Measurements from ENCODE around the gene MAD1L1.

Gene MAD1L1

DNA sequence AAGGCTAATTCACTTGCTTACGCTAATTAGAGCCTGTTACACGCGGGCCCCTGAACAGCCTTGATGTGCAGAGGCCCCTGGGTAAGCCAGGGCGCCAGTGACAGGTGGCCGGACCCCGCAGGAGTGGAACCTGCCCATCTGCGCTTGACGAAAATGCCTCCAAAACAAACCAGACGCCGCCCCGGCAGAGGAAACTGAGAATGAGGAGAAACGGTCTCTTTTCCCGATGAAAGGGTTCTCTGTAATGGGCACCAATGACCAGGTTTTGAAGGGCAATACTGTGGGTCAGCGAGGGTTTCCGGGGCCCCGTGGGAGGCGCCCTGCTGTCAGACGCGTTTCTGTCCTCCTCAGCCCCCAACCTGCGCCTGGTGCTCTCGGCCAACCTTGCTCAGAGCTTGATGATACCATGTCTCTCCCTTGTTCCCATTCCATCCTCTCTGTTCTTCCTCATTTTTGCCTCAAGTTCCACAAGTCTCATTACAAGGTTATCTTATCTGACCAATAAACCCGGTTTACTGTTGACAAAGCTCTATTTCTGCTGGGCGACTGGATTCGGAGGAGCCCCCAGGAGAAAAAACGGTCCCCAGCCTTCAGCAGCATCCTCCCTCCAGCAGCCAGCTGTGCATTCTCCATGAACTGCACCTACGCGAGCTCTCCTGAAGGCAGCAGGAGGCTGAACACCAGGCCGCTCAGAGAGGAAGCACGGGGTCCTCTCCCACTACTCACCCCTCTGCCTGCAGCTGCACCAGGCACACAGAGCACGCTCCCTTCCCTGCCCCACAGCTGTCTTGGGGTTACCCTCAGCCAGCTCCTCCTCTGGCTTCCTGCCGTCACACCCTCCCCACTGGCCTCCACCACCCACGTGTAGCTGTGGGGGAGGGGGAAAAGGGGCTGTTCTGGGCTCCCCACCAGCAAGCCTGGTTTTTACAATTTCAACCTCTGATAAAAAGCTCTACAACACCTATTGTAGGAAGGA, 202.0 kb downstream of the MAD1L1 start:
- DNase-seq (ENCODE audit: low read depth) = no peak

DNA sequence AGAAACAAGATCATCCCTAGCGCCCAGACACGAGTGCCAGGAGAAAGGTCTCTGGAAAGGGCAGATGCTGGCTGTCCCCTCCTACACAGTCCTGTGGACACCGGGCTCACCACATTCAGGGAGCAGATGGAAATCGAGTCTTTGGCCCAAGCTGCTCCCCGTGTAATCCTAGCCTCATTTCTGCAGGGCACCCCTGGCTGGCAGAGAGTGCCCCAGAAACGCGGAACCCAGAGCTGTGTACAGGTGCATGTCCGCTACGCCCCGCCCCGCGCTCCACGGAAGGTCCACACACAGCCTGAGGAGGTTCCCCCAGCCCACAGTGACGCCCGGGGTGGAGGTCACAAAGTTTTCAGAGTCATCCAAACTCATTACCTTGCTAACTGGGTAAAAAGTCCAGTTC, 202.8 kb downstream of the MAD1L1 start:
- no peak for DNase-seq (ENCODE audit: low read depth)

DNA sequence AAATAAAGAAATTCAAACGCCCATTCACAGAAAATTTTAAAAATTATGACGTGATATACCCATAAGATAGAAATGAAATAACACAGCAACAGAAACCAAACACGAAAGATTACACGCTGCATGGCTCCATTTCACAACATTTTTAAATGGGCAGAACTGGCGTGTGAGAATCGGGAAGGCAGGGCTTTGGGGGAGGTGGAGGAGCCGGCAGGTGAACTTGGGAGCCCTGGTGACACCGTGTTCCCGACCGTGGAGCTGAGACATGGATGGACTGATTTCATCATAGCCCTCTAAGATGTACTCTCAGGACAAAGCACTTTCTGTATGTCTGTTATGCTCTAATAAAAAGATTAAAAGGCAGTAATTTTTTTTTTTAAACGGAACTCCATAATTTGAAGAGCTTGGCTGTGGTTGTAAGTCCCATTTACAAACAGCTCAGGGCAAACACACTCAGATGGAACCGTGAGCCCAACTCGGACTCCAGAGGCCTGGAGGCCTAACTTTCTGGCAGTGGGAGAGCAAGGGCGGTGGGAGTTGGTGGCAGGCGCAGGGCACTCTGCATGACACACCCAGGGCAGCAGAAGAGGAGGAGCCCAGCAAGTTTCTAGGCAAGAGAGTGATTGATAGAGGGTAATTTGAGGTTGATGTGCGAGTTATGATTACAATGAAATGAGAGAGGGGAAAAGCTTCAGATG, 203.4 kb downstream of the MAD1L1 start:
- DNase-seq (ENCODE audit: low read depth) = no peak

- no peak for DNase-seq (ENCODE audit: low read depth)
These were observed 204.0 kb downstream of the MAD1L1 start for GRCh38 chr7:2028733-2029132.

DNA sequence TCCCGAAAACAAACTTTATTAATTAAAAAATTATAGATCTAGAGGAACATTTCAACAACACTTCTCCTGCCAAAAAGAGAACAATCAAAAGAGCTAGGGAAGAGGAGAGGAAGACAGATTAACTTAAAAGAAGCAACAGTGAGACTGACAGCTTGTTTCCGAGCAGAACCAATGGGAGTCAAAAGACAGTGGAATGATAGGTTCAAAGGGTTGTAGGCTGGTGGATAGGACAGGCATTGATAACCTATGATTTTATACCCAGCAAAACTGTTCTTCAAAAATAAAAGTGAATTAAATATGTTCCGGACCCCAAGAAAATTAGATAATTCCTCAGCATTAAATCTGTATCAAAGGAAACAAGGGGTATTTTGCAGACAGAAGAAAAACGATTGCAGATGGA, 207.6 kb downstream of the MAD1L1 start:
- no peak for DNase-seq (ENCODE audit: low read depth)

DNA sequence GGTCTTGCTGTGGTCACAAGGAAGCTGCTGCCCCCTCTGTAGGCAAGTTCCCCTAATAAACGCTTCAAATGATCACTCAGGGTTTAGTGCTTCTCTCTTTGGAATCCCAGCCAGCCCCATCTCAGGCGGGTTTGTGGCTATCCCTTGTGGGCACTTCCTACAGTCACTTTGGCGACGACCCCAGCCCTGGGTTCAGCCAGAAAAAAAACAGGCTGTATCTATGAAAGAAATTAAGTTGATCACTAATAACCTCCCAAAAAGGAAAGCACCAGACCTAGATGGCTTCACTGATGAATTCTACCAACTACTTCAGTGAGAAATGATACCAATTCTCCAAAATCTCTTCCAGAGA, 208.2 kb downstream of the MAD1L1 start:
- DNase-seq (ENCODE audit: low read depth) = no peak

GRCh38 chr7:2023877-2024566, 208.7 kb downstream of the MAD1L1 start:
- no peak for DNase-seq (ENCODE audit: low read depth)

DNA sequence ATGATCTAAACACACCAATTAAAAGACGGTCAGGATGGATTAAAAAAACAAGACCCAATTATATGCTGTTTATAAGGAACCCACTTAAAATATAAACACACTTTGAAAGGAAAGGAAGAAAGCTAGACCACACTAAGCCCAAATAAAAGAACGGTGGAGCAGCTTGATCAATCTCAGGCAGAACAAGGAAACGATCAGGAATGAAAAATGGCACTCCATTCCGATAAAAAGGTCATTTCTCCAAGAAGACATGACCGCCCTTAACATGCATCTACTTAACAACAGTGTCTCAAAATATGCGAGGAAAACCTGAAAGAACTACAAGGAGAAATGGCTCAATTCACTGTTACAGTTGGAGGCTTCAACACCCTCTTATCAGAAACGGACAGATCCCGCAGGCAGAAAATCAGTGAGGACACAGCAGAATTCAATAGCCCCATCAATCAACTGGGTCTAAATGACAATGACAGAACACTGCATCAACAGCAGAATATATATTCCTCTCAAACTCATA, 210.0 kb downstream of the MAD1L1 start:
- no peak for DNase-seq (ENCODE audit: low read depth)

GRCh38 chr7:2022021-2022409, 210.7 kb downstream of the MAD1L1 start:
- no peak for DNase-seq (ENCODE audit: low read depth)

- no peak for DNase-seq (ENCODE audit: low read depth)
These were observed 212.8 kb downstream of the MAD1L1 start for GRCh38 chr7:2019711-2020511.

DNA sequence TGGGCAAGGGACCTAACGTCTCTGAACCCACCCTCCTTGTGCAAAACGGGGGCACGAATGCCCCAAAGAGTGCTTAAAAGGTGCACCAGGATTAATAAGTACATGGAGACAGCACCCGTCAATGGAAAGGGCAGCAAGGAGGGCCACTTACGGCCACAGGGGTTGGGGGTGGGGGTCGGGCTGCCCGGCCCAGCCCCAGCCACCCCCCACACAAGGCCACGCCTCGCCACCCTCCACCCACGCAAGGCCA, 213.4 kb downstream of the MAD1L1 start:
- DNase-seq (ENCODE audit: low read depth) = no peak

- no peak for DNase-seq (ENCODE audit: low read depth)
These were observed 213.9 kb downstream of the MAD1L1 start for GRCh38 chr7:2018569-2019460.

DNA sequence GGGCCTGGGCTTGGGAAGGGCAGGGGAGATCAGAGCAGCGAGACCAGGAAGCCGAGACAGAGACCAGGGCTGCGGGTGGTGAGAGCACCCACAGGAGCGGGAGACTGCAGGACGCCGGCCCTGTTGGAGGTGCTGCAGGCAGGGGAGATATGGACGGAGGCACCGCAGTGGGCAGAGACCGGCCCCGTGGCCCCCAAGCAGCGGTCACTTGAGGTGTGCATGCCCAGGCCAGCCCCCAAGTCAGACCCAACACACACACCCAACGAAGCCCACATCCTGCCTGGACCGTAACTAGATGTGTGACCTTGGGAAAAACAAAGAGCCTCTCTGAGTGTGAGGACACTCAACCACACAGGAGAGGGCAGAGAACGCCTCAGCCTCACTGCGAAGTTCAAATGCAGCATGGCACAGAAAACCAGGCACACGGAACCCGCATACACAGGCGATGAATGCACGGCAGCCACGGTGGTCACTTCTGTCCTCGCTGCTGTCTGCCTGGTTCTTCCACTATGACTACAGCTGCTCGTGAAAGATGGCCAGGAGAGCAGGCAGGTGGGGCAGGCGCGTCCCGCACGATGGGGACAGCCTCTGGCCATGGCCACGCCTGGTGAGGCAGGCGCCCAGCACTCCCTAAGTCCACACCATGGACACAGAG, 214.7 kb downstream of the MAD1L1 start:
- no peak for DNase-seq (ENCODE audit: low read depth)

DNA sequence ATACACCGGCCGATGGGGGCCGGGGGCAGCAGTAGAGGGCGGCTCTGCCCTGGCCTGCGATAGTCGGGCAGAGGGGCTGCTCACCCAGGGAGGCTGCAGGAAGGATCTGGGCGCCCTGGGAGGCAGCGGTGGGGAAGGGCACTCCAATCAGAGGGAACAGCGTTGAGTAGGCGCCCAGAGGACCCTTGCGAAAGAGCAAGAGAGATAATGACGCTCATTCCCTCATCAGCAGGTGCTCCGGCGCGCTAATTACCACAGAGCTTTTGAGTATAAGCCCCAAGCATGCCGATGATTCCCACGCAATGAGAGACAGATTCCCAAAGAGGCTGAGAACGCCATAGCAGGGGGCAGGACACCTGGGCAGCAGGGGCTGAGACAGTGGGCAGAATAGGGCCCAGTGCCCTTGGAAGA, 215.3 kb downstream of the MAD1L1 start:
- no peak for DNase-seq (ENCODE audit: low read depth)

GRCh38 chr7:2016761-2017480, 215.8 kb downstream of the MAD1L1 start:
- no peak for DNase-seq (ENCODE audit: low read depth)

DNA sequence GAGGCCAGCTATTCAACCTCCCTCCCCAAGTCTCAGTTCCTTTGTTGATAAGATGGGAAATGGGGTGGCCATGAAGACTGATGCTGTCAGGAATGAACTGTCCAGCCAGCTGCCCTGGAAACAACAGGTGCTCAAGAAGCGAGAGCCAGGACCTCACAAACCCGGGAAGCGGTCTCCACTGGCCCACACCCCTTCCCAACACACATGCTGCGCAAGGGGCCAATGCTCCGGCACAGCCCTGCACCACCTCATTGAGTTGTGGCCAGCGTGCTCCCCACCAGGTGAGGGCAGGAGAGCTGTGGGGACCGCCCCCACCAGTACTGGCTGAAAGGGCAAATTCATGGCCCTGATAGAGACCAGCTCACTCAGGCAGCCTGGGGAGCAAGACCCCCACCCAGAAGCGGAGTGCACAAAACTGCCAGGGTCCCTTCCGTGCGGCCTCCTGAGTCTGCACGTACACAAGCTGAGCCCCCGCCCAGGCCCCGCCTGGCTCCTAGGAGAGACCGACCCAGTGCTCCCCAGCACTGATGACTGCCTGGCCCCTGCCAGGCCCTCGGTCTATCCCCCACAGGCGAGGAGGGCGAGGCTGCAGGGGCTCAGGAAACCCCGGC, 216.6 kb downstream of the MAD1L1 start:
- DNase-seq (ENCODE audit: low read depth) = no peak

DNA sequence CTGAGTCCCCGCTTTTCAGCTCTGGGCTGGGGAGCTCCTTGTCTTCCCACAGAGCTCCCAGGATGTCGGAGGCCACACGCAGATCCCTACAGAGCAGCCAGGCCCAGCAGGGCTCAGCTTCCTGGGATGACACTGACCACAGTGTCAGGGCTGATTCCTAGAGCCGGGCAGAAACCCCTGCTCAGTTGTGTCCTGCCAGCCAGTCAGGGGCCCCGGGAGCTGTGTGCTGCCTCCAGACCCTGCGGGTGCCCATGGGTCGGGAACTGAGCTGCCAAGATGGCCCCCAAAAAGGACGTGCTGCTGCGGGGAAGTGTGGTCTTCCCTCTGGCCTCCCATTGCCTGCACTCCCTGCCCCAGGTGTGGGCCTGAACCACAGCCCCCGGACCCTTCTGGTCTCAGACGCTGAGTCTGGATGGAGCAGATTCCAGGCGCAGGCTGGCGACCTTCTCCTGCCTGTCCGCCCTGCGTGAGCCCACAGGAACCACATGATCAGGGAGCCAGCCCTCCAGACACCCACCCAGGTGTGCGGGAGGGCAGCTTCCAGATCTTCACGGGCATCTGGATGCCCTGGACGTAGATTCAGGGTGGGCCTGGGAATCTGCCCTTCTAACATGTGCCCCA, 217.4 kb downstream of the MAD1L1 start:
- DNase-seq (ENCODE audit: low read depth) = no peak

- no peak for DNase-seq (ENCODE audit: low read depth)
These were observed 218.1 kb downstream of the MAD1L1 start for GRCh38 chr7:2014391-2015241.

Measured in stimulated activated CD8-positive, alpha-beta memory T cell treated with anti-CD3 and anti-CD28 coated beads, Interleukin-12 subunit alpha, Interleukin-12 subunit beta, amount 100 ng/mL, for 1 hour (primary cell).